Skeletal muscle satellite cell (primary cell): ENCODE measurements around the gene NBEAL1. TPM values are rescaled to one million over a fixed set of nuclear protein-coding genes. Genes with fewer than 3 reads are reported as not detected.
"Not testable (repeated sequence)": the region's sequence is repeated elsewhere in the genome, so short reads cannot be mapped to it uniquely, and the experiment has no call there.

Experiments used
- H3K27me3 ChIP-seq: 2 replicates; pipeline ENCODE4 v1.7.0; 2013; ENCODE audit warnings: low read length; ENCODE audit not compliant: control insufficient read depth, insufficient read depth
- H3K36me3 ChIP-seq: 2 replicates; pipeline ENCODE4 v1.7.0; 2013; ENCODE audit warnings: mild to moderate bottlenecking, control low read depth, low read length; ENCODE audit not compliant: insufficient read depth
- H3K4me1 ChIP-seq: 2 replicates; pipeline ENCODE4 v1.7.0; 2013; ENCODE audit warnings: low read length; ENCODE audit not compliant: control insufficient read depth, insufficient read depth
- H3K4me2 ChIP-seq: 2 replicates; pipeline ENCODE4 v1.7.0; 2013; ENCODE audit warnings: mild to moderate bottlenecking, low read length
- H3K4me3 ChIP-seq: 2 replicates; pipeline ENCODE4 v1.7.0; 2013; ENCODE audit warnings: low read length
- H3K9ac ChIP-seq: 2 replicates; pipeline ENCODE4 v1.7.0; 2013; ENCODE audit warnings: mild to moderate bottlenecking, low read depth, low read length, moderate library complexity
- H3K9me3 ChIP-seq: replicated peaks from 2 replicates; pipeline ENCODE4 v1.7.0; 2013; ENCODE audit warnings: mild to moderate bottlenecking, control low read depth, low read length
- small RNA-seq: library from RNA; depleted of rRNA; stranded (forward); fragments of <200 nt; gene quantifications from one replicate; pipeline ENCODE3, GENCODE V24; 2012

Gene NBEAL1

GRCh38 chr2:203238292-203238703, 223.6 kb downstream of the NBEAL1 start:
- no peaks in the 10 kb centered on the region for H3K9me3 ChIP-seq
- H3K36me3 ChIP-seq, result peaks cover 7% of the 10 kb centered on the region
- peak overlapping the region; percentile 95 for H3K4me2 ChIP-seq
- H3K4me1 ChIP-seq, result peaks cover 15% of the 10 kb centered on the region
- H3K9ac ChIP-seq, result peak overlapping the region; percentile 97
- H3K4me3 ChIP-seq, result peak overlapping the region; percentile 96
- H3K27me3 ChIP-seq, result no peaks in the 10 kb centered on the region

- Histone ChIP-seq H3K27me3 (no peaks in the 10 kb centered on the region), H3K9me3 (no peaks in the 10 kb centered on the region), H3K4me2 (peak within 1 kb of the TSS; percentile 95), H3K36me3 (peaks cover 9% of the 10 kb centered on the region), H3K4me1 (peaks cover 15% of the 10 kb centered on the region), H3K4me3 (peak within 1 kb of the TSS; percentile 96), H3K9ac (peak within 1 kb of the TSS; percentile 97)
These were observed 224.2 kb downstream of the NBEAL1 start, which contains the start of gene CYP20A1 for GRCh38 chr2:203238704-203239526. CYP20A1 (plus strand) TSS chr2:203239018; CDS start chr2:203239063, 45 bp downstream.

DNA sequence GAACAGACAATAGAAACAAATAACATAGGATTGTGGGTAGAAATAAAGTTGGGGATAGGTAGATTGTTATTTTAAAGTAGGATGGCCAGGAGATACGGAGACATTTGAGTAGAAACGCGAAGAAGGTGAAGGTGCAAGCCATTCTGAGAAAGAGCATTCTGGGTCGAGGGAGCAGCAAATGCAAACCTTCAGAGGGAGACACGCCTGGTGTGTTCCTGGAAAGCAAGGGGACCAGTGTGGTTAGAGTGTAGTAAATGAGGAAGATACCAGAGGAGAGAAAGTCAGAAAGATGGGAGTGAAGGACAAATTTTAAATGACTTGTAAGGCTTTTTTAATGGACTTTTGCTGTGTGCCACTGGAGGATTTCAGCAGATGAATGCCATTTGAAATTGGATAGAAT, 225.8 kb downstream of the NBEAL1 start:
- Histone ChIP-seq H3K9me3 (no peaks in the 10 kb centered on the region), H3K36me3 (peaks cover 10% of the 10 kb centered on the region), H3K4me1 (peaks cover 15% of the 10 kb centered on the region), H3K27me3 (no peaks in the 10 kb centered on the region), H3K9ac (no peak overlapping the region), H3K4me3 (peak overlapping the region; percentile 96), H3K4me2 (peak overlapping the region; percentile 95)

DNA sequence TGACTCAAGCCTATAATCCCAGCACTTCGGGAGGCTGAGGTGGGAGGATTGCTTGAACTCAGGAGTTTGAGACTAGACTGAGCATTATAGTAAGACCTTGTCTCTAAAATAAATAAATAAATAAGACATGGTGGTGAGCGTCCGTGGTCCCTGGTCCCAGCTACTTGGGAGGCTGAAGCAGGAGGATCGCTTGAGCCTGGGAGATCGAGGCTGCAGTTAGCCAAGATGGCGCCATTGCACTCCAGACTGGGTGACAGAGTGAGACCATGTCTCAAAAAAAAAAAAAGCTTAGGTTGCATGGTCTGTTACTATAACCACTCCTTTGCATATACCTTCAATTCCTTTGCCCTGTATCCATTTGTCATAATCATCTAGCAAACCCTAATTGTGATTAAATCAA, 227.8 kb downstream of the NBEAL1 start:
- H3K9ac ChIP-seq, result no peak overlapping the region
- H3K36me3 ChIP-seq, result peaks cover 16% of the 10 kb centered on the region
- H3K4me2 ChIP-seq, result no peak overlapping the region
- no peaks in the 10 kb centered on the region for H3K9me3 ChIP-seq
- peaks cover 15% of the 10 kb centered on the region for H3K4me1 ChIP-seq
- H3K4me3 ChIP-seq, result no peak overlapping the region
- no peaks in the 10 kb centered on the region for H3K27me3 ChIP-seq

DNA sequence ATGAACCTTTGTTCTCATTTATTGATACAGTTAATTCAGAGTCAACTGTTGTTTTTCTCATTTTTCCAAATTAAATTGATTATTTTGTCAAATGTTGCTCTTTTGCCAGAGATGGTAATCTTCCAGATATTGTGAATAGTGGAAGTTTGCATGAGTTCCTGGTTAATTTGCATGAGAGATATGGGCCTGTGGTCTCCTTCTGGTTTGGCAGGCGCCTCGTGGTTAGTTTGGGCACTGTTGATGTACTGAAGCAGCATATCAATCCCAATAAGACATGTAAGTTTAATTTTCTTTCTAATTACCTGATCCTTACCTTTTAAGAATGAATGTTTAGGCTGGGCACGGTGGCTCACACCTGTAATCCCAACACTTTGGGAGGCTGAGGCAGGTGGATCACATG, 232.0 kb downstream of the NBEAL1 start:
- H3K27me3 ChIP-seq, result no peaks in the 10 kb centered on the region
- H3K36me3 ChIP-seq, result peaks cover 34% of the 10 kb centered on the region
- H3K9me3 ChIP-seq, result no peaks in the 10 kb centered on the region
- H3K4me1 ChIP-seq, result no peaks in the 10 kb centered on the region
- no peak overlapping the region for H3K4me2 ChIP-seq
- no peak overlapping the region for H3K4me3 ChIP-seq
- H3K9ac ChIP-seq, result no peak overlapping the region

GRCh38 chr2:203252818-203253217, 238.1 kb downstream of the NBEAL1 start:
- no peak overlapping the region for H3K4me2 ChIP-seq
- H3K9me3 ChIP-seq, result no peaks in the 10 kb centered on the region
- H3K4me1 ChIP-seq, result no peaks in the 10 kb centered on the region
- peaks cover 52% of the 10 kb centered on the region for H3K36me3 ChIP-seq
- H3K27me3 ChIP-seq, result no peaks in the 10 kb centered on the region
- H3K9ac ChIP-seq, result no peak overlapping the region
- H3K4me3 ChIP-seq, result no peak overlapping the region

DNA sequence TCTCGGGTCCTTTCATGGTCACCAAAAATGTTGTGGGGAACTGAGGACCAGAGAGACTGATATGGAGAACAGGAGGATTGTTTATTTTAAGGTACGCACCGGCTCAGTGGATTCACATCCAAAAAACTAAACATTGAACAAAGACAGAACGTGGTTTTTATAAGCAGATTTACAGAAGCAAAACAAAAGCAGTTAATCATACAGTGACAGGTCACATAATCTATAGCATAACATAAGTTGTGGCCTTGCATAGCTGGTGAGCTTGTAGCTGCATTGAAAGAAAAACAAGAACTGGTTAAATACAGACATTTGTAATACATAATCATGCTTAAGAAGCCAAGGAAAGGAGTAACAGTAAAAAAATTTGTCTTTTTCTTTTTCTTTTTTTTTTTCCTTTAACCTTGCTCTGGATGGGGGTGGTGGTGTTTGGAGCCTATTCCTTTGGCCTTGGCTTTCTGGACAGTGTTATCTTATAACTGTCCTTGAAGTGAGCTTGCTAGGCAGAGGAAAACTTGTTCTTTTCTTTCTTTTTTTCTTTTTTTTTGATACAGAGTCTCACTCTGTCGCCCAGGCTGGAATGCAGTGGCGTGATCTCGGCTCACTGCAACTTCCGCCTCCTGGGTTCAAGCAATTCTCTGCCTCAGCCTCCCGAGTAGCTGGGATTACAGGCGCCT, 238.9 kb downstream of the NBEAL1 start:
- H3K4me2 ChIP-seq, H3K4me1 ChIP-seq, H3K27me3 ChIP-seq, H3K9ac ChIP-seq, H3K9me3 ChIP-seq, H3K4me3 ChIP-seq: not testable (repeated sequence)
- peaks cover 60% of the 10 kb centered on the region for H3K36me3 ChIP-seq

GRCh38 chr2:203261326-203262159, 246.9 kb downstream of the NBEAL1 start:
- H3K9me3 ChIP-seq, result no peaks in the 10 kb centered on the region
- H3K4me2 ChIP-seq, result no peak overlapping the region
- no peaks in the 10 kb centered on the region for H3K4me1 ChIP-seq
- H3K27me3 ChIP-seq, result no peaks in the 10 kb centered on the region
- no peak overlapping the region for H3K4me3 ChIP-seq
- H3K36me3 ChIP-seq, result peaks cover 28% of the 10 kb centered on the region
- H3K9ac ChIP-seq, result no peak overlapping the region

Small RNAs within 50 kb of the gene (small RNA-seq; reads per million reads assigned to genes)
- gene AC010900.2, result not detected
- not detected for gene RF00408
- not detected for gene RN7SL670P
